Suprapubic skin (tissue), 4 donors: Measurements from ENCODE around the gene LRP6.

Experiments used
- CTCF ChIP-seq, 2 donors: fragments of 200-600 bp in 1 of 2; fragments of 450-650 bp in 1 of 2; sonication (generic) in 1 of 2; IDR thresholded peaks; one replicate each; pipeline ENCODE4 v1.5.1; 2016 to 2019; ENCODE audit warnings: antibody characterized with exemption in 2 of 2, mild to moderate bottlenecking in 1 of 2, moderate library complexity in 1 of 2
- EP300 ChIP-seq: sonication (generic); formaldehyde crosslinking; IDR thresholded peaks from one replicate; pipeline ENCODE4 v1.6.1; 2017; ENCODE audit warnings: antibody characterized with exemption
- POLR2A ChIP-seq, 2 donors: fragments of 450-650 bp; IDR thresholded peaks; one replicate each; pipeline ENCODE4 v1.6.1; 2017; ENCODE audit warnings: antibody characterized with exemption in 2 of 2, mild to moderate bottlenecking in 2 of 2, moderate library complexity in 2 of 2
- POLR2AphosphoS5 ChIP-seq, 3 donors: sonication (generic); formaldehyde crosslinking; IDR thresholded peaks; one replicate each; pipeline ENCODE4 v1.6.1; 2017; ENCODE audit warnings: antibody characterized with exemption in 3 of 3

- TF ChIP-seq POLR2A (IDR thresholded peaks at IDR 0.05) (no peak), CTCF (IDR thresholded peaks at IDR 0.05) (no peak), EP300 (no peak), POLR2AphosphoS5 (IDR thresholded peaks at IDR 0.05) (no peak)
Measured at GRCh38 chr12:12194206-12194605, 72.6 kb downstream of the LRP6 start.
